ENCODE data around the gene TUBG2. TPM values are rescaled to one million over a fixed set of nuclear protein-coding genes. Genes with fewer than 3 reads are reported as not detected.

TUBG2 gene
- total and polyA plus RNA-seq, 2 of the 8 experiments (the other 6 are each of a cell fraction or from before 2014, with no cell fraction given) = 14.8 to 16.6 TPM

GRCh38 chr17:42675965-42676423 lies 16.9 kb downstream of the TUBG2 start:
- H3K4me1 ChIP-seq (replicated peaks in 1 of 4; ENCODE audit: control insufficient read depth in 3 of 4, insufficient read depth in 4 of 4, low read length in 3 of 4) = peaks cover 0 to 56% (median 39%) of the 10 kb centered on the region in 4 experiments; a peak in 6 of 7 replicates
- no peaks in the 10 kb centered on the region for H3K79me1 ChIP-seq (ENCODE audit: low read depth, low read length)
- H3K23me2 ChIP-seq (ENCODE audit: low read depth, low read length) = peaks cover 31% of the 10 kb centered on the region
- H2BK15ac ChIP-seq (ENCODE audit: low read length) = no peak overlapping the region; the same call in 1 of the 2 replicates
- H2BK120ac ChIP-seq (replicated peaks; ENCODE audit: low read depth, low read length) = no peak overlapping the region
- H3K27me3 ChIP-seq (replicated peaks in 1 of 4; ENCODE audit: control insufficient read depth in 3 of 4, extremely low read depth in 1 of 4, insufficient read depth in 3 of 4, low read length in 3 of 4) = peaks cover 2 to 51% (median 36%) of the 10 kb centered on the region in 4 experiments
- peaks cover 3 to 13% of the 10 kb centered on the region in 2 experiments for H4K20me1 ChIP-seq (replicated peaks in 1 of 2; ENCODE audit: control insufficient read depth in 1 of 2, insufficient read depth in 2 of 2, low read length in 2 of 2)
- peak overlapping the region; percentile 31; the same call in 1 of the 2 replicates for H4K8ac ChIP-seq (ENCODE audit: extremely low read depth, insufficient read depth, low read length)
- no peaks in the 10 kb centered on the region for H3K79me2 ChIP-seq (ENCODE audit: control insufficient read depth in 1 of 2, insufficient read depth in 2 of 2, low read length in 2 of 2)
- no peak overlapping the region for H2BK5ac ChIP-seq (ENCODE audit: low read depth, low read length)
- H2AK5ac ChIP-seq (ENCODE audit: low read depth, low read length) = no peak overlapping the region
- no peak overlapping the region for H3K23ac ChIP-seq (ENCODE audit: insufficient read length)
- H2BK20ac ChIP-seq (ENCODE audit: low read length) = no peak overlapping the region; the same call in 1 of the 2 replicates
- peak overlapping the region; percentile 22 for H3K4ac ChIP-seq (replicated peaks; ENCODE audit: insufficient read length, low read depth, low read length)
- TF ChIP-seq CBX8 (IDR thresholded peaks at IDR 0.05; ENCODE audit: borderline replicate concordance, low read depth, low read length) (no peak), BACH1 (IDR thresholded peaks at IDR 0.05; ENCODE audit: low read length) (no peak), EZH2 (IDR thresholded peaks at IDR 0.05; ENCODE audit: low read depth, low read length, severe bottlenecking) (peak; percentile 45), TAF1 (IDR thresholded peaks at IDR 0.05; ENCODE audit: low read depth, low read length) (no peak), TEAD4 (IDR thresholded peaks at IDR 0.05; ENCODE audit: low read depth, low read length) (peak; percentile 65), CEBPB (IDR thresholded peaks at IDR 0.05; ENCODE audit: low read depth, low read length) (no peak), HDAC2 (IDR thresholded peaks at IDR 0.05; ENCODE audit: borderline replicate concordance in 1 of 2, low read depth in 2 of 2, low read length in 2 of 2) (0 out of 4 replicates have a peak, but pooled peaks of 1 of the 2 experiments have one; percentile 22), SUZ12 (IDR thresholded peaks at IDR 0.05; ENCODE audit: low read length) (peak; percentile 32; the same call in 1 of the 2 replicates)
- CTCF ChIA-PET (ENCODE audit: partially characterized antibody) = interaction anchor here (0.7 to 4.3 kb wide), 8 partner anchors 7 to 121 kb away, joined by 3 to 22 read pairs (median 4); partner anchors contain the start of genes CNTNAP1 and TUBG2
- no peak overlapping the region for H3K14ac ChIP-seq (ENCODE audit: insufficient read length)
- FAIRE-seq (no peak), DNase-seq (ENCODE audit: low read depth in 1 of 2, low spot score in 2 of 2) (no peak)
- no peak overlapping the region for H3K27ac ChIP-seq (ENCODE audit: low read depth, low read length)
- H3K56ac ChIP-seq (replicated peaks; ENCODE audit: insufficient read length, low read depth, low read length) = no peak overlapping the region
- 6% methylated on average over 26 of the region's 43 CpGs; no CpG with 5 or more reads in 1 of the 2 experiments for WGBS, 2 experiments (ENCODE audit: extremely low coverage in 1 of 2, insufficient coverage in 1 of 2, insufficient read length in 1 of 2, insufficient replicate concordance in 2 of 2, low coverage in 1 of 2, low lambda C conversion rate in 2 of 2, missing lambda C conversion rate in 1 of 2)
- no peaks in the 10 kb centered on the region for H3K9me3 ChIP-seq (ENCODE audit: insufficient read depth in 2 of 2, low read depth in 1 of 2, low read length in 1 of 2)
- H2BK12ac ChIP-seq (ENCODE audit: low read depth, low read length) = peak overlapping the region; percentile 68; the same call in 1 of the 2 replicates
- H3K18ac ChIP-seq (ENCODE audit: extremely low read depth, low read length) = peak overlapping the region; percentile 78
- peak overlapping the region in 2 of 4 experiments; percentile 46 to 47; a peak in 4 of 7 replicates for H3K9ac ChIP-seq (replicated peaks in 1 of 4; ENCODE audit: extremely low read depth in 1 of 4, low read depth in 3 of 4, low read length in 3 of 4)
- H3K4me2 ChIP-seq (ENCODE audit: insufficient read depth in 1 of 2, low read depth in 2 of 2, low read length in 2 of 2) = peak overlapping the region; percentile 58 to 88
- POLR2A ChIA-PET (ENCODE audit: partially characterized antibody) = interaction anchor here (1.1 to 14.0 kb wide), 8 partner anchors 8 to 322 kb away, joined by 3 to 239 read pairs (median 4); partner anchors contain the start of genes MLX, PSMC3IP, RETREG3 and RPL27
- H4K5ac ChIP-seq (ENCODE audit: insufficient read length, low read depth, low read length) = peak overlapping the region; percentile 12
- H4K91ac ChIP-seq (replicated peaks; ENCODE audit: insufficient read length, low read length) = no peak overlapping the region
- no peak overlapping the region for H2AFZ ChIP-seq (ENCODE audit: low read length)
- H3K36me3 ChIP-seq (ENCODE audit: control insufficient read depth in 2 of 4, insufficient read depth in 4 of 4, low read length in 3 of 4) = peaks cover 0 to 11% (median 0%) of the 10 kb centered on the region in 4 experiments; a peak in 3 of 8 replicates
- H3K4me3 ChIP-seq (ENCODE audit: extremely low read depth in 1 of 4, insufficient read depth in 2 of 4, low read depth in 3 of 4, low read length in 4 of 4) = peak overlapping the region; percentile 77 to 84 (median 82)
